Measurements from ENCODE around the gene SIL1. TPM values are rescaled to one million over a fixed set of nuclear protein-coding genes. Genes with fewer than 3 reads are reported as not detected.

Gene SIL1
- total and polyA plus RNA-seq, 2 of the 8 experiments (the other 6 are each of a cell fraction or from before 2014, with no cell fraction given) = 8.3 to 12.8 TPM

GRCh38 chr5:138955671-138956295 is 242.4 kb downstream of the SIL1 start:
- no peaks in the 10 kb centered on the region; the same call in 1 of the 2 replicates for H3K79me1 ChIP-seq (ENCODE audit: low read depth, low read length)
- H3K4me1 ChIP-seq (replicated peaks in 1 of 4; ENCODE audit: control insufficient read depth in 3 of 4, insufficient read depth in 4 of 4, low read length in 3 of 4) = peaks cover 0 to 5% (median 3%) of the 10 kb centered on the region in 4 experiments; a peak in 2 of 7 replicates
- TF ChIP-seq TBP (IDR thresholded peaks at IDR 0.05; ENCODE audit: low read depth, low read length) (no peak), SP1 (IDR thresholded peaks at IDR 0.05; ENCODE audit: low read depth, low read length) (no peak), ZNF274 (IDR thresholded peaks at IDR 0.05; ENCODE audit: borderline replicate concordance, extremely low read depth, low read length) (no peak), SRF (IDR thresholded peaks at IDR 0.05; ENCODE audit: low read depth, low read length) (no peak), SAP30 (IDR thresholded peaks at IDR 0.05; ENCODE audit: insufficient read depth, insufficient replicate concordance, low read length) (no peak), RXRA (IDR thresholded peaks at IDR 0.05; ENCODE audit: insufficient read depth, low read depth, low read length) (no peak), HDAC6 (IDR thresholded peaks at IDR 0.05; ENCODE audit: low read depth, low read length) (no peak), ASH2L (IDR thresholded peaks at IDR 0.05; ENCODE audit: low read length) (no peak), CTBP2 (IDR thresholded peaks at IDR 0.05; ENCODE audit: borderline replicate concordance, insufficient read depth, insufficient read length, low read length) (no peak)
- no peak overlapping the region for H2BK5ac ChIP-seq (ENCODE audit: low read depth, low read length)
- no peaks in the 10 kb centered on the region for H3K23me2 ChIP-seq (ENCODE audit: low read depth, low read length)
- no peak overlapping the region; the same call in 1 of the 2 replicates for H4K8ac ChIP-seq (ENCODE audit: extremely low read depth, insufficient read depth, low read length)
- H4K91ac ChIP-seq (replicated peaks; ENCODE audit: insufficient read length, low read length) = no peak overlapping the region
- H4K20me1 ChIP-seq (replicated peaks in 1 of 2; ENCODE audit: control insufficient read depth in 1 of 2, insufficient read depth in 2 of 2, low read length in 2 of 2) = no peaks in the 10 kb centered on the region
- FAIRE-seq = no peak
- no peak overlapping the region for H3K4ac ChIP-seq (replicated peaks; ENCODE audit: insufficient read length, low read depth, low read length)
- no peak overlapping the region for H3K18ac ChIP-seq (ENCODE audit: extremely low read depth, low read length)
- H3K9ac ChIP-seq (replicated peaks in 1 of 4; ENCODE audit: extremely low read depth in 1 of 4, low read depth in 3 of 4, low read length in 3 of 4) = no peak overlapping the region
- H4K5ac ChIP-seq (ENCODE audit: insufficient read length, low read depth, low read length) = no peak overlapping the region
- H3K56ac ChIP-seq (replicated peaks; ENCODE audit: insufficient read length, low read depth, low read length) = no peak overlapping the region
- no peak overlapping the region for H2BK15ac ChIP-seq (ENCODE audit: low read length)
- H3K27ac ChIP-seq (ENCODE audit: low read depth, low read length) = no peak overlapping the region
- no peak overlapping the region for H3K23ac ChIP-seq (ENCODE audit: insufficient read length)
- no peak overlapping the region for H3K4me3 ChIP-seq (ENCODE audit: extremely low read depth in 1 of 4, insufficient read depth in 2 of 4, low read depth in 3 of 4, low read length in 4 of 4)
- no peak overlapping the region for H2AK5ac ChIP-seq (ENCODE audit: low read depth, low read length)
- CTCF ChIA-PET (ENCODE audit: partially characterized antibody) = interaction anchor here (0.8 to 4.1 kb wide), 8 partner anchors 8 to 544 kb away, joined by 3 to 19 read pairs (median 5); no protein-coding TSS in a partner anchor
- H3K36me3 ChIP-seq (ENCODE audit: control insufficient read depth in 2 of 4, insufficient read depth in 4 of 4, low read length in 3 of 4) = no peaks in the 10 kb centered on the region
- H3K79me2 ChIP-seq (ENCODE audit: control insufficient read depth in 1 of 2, insufficient read depth in 2 of 2, low read length in 2 of 2) = no peaks in the 10 kb centered on the region
- no peak overlapping the region for H3K14ac ChIP-seq (ENCODE audit: insufficient read length)
- H2BK12ac ChIP-seq (ENCODE audit: low read depth, low read length) = no peak overlapping the region
- DNase-seq (ENCODE audit: low read depth in 1 of 2, low spot score in 2 of 2) = no peak
- no peak overlapping the region for H3K4me2 ChIP-seq (ENCODE audit: insufficient read depth in 1 of 2, low read depth in 2 of 2, low read length in 2 of 2)
- 77% methylated on average over 9 of the region's 9 CpGs; no CpG with 5 or more reads in 1 of the 2 experiments for WGBS, 2 experiments (ENCODE audit: extremely low coverage in 1 of 2, insufficient coverage in 1 of 2, insufficient read length in 1 of 2, insufficient replicate concordance in 2 of 2, low coverage in 1 of 2, low lambda C conversion rate in 2 of 2, missing lambda C conversion rate in 1 of 2)
- H2BK120ac ChIP-seq (replicated peaks; ENCODE audit: low read depth, low read length) = no peak overlapping the region
- no peaks in the 10 kb centered on the region for H3K9me3 ChIP-seq (ENCODE audit: insufficient read depth in 2 of 2, low read depth in 1 of 2, low read length in 1 of 2)
- no peak overlapping the region for H2BK20ac ChIP-seq (ENCODE audit: low read length)
- H2AFZ ChIP-seq (ENCODE audit: low read length) = no peak overlapping the region
- no peaks in the 10 kb centered on the region for H3K27me3 ChIP-seq (replicated peaks in 1 of 4; ENCODE audit: control insufficient read depth in 3 of 4, extremely low read depth in 1 of 4, insufficient read depth in 3 of 4, low read length in 3 of 4)
- POLR2A ChIA-PET (ENCODE audit: partially characterized antibody) = interaction anchor here (0.6 to 1.4 kb wide), 4 partner anchors 8 to 314 kb away, joined by 3 to 4 read pairs (median 3); no protein-coding TSS in a partner anchor
